ENCODE results near the gene KRT6A.

The KRT6A gene

DNA sequence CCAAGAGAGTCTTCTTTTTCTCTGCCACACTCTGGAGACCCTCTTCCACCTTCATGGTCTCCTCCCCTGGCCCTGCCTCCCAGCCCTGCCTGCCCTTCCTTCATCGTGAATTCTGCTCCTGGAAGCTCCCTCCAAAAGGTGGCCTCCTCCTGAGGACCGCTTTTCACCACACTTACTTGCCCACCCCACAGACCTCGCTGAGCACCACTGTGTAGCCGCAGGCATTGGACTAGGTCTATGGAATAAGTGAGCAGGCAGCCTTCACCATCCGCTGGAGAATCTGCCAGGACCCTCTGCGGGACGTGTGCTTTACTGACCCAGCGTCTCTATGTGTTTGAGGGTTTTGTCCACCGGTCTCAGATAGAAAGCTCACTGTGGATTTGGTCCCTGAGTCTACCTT, 36.8 kb upstream of the KRT6A start:
- TF ChIP-seq GATA3 (IDR thresholded peaks at IDR 0.05; ENCODE audit: low read depth, low read length) (no peak), GATA2 (IDR thresholded peaks at IDR 0.05; ENCODE audit: low read depth, low read length) (no peak)

DNA sequence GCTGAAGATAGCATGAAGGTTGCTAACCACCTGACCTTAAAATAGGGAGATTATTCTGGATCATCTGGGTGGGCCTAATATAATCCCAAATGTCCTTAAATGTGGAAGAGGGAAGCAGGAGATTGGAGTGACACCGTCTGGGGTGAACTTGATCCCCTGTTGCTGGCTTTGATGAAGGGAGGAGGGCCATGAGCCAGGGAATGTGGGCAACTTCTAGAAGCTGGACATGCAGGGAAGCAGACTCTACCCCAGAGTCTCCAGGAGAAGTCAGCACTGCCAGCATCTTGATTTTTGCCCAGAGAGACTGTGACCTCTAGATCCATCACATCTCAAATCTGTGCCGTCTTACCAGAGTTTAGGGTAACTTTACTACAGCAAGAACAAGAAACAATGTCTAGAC, 36.4 kb upstream of the KRT6A start:
- TF ChIP-seq GATA3 (IDR thresholded peaks at IDR 0.05; ENCODE audit: low read depth, low read length) (no peak), GATA2 (IDR thresholded peaks at IDR 0.05; ENCODE audit: low read depth, low read length) (no peak)

DNA sequence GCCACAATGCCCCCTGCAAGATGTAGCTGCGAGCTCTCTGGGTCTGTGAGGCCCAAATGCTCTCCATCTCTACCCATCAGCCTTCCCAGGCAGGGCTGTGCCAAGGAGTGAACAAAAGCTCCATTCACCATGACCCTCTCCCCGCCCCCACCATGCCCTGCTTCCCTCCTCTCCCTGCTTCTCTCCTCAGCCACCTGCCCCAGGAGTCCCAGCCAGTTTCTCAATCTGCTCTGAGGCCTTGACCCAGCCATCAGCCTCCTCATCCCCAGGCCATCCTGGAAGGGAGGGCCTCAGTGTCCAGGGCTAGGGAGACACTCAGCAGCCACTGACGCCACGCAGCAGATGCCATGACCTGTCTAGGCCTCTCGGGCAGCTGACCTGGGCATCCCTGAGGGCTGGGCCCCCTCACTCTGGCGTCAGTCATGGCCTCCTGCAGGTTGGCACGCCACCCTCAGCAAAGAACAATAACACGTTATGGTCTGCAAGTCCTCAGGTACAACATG, 35.6 kb upstream of the KRT6A start:
- TF ChIP-seq GATA2 (IDR thresholded peaks at IDR 0.05; ENCODE audit: low read depth, low read length) (no peak), GATA3 (IDR thresholded peaks at IDR 0.05; ENCODE audit: low read depth, low read length) (no peak)

DNA sequence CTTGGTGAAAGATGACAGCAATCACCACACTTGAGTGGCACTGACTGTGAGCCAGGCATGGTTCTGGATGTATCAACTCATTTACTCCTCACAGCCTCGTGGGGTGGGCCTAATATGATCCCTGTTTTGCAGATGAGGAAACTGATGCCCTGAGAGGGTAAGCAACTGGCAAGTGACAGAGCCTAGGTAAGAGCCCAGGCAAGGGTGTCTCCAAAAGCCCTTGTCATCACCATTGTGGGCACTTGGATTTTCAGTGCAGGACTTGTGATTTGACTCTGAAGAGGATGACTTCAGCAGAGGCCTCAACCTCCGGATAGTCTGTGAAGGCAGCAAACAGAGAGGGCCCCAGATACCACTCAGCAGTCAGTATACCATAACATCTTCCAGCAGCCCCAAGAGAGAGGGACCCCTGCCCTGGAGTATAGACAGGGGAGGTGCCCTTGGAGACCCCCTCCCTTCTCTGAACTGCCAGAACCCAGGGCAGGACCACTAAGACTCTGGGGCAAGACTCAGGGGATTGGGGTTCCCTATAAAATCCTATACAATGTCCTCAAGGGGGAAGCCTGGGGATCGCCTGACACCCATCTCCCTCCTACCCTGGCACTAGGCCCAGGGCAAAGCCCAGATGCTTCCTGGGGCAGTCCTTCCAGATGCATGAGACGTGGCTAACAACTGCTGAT, 34.2 kb upstream of the KRT6A start:
- no peak for TF ChIP-seq GATA2 (IDR thresholded peaks at IDR 0.05; ENCODE audit: low read depth, low read length)
- no peak for TF ChIP-seq GATA3 (IDR thresholded peaks at IDR 0.05; ENCODE audit: low read depth, low read length)

DNA sequence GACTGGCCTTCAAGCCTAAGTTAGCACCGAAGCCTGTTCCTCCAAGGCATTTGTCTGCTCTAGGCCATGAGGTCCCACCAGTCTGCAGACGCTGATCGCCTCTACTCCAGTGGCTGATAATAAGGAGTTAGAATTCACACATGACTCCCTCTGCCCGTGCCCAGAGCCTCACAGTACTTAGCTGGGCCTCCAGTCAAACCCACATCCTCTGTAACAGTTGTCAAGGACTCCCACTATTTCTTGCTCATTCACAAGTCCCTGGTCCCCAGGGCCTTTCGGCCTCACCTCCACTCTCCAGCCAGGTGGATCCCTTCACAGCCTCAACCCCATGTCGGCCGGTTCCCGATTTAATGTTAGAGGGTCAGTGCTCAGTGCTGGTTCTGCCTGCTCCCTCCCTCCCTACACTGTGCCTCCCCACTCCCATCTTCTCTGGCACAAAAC, 33.5 kb upstream of the KRT6A start:
- TF ChIP-seq GATA2 (IDR thresholded peaks at IDR 0.05; ENCODE audit: low read depth, low read length): no peak
- TF ChIP-seq GATA3 (IDR thresholded peaks at IDR 0.05; ENCODE audit: low read depth, low read length): no peak

DNA sequence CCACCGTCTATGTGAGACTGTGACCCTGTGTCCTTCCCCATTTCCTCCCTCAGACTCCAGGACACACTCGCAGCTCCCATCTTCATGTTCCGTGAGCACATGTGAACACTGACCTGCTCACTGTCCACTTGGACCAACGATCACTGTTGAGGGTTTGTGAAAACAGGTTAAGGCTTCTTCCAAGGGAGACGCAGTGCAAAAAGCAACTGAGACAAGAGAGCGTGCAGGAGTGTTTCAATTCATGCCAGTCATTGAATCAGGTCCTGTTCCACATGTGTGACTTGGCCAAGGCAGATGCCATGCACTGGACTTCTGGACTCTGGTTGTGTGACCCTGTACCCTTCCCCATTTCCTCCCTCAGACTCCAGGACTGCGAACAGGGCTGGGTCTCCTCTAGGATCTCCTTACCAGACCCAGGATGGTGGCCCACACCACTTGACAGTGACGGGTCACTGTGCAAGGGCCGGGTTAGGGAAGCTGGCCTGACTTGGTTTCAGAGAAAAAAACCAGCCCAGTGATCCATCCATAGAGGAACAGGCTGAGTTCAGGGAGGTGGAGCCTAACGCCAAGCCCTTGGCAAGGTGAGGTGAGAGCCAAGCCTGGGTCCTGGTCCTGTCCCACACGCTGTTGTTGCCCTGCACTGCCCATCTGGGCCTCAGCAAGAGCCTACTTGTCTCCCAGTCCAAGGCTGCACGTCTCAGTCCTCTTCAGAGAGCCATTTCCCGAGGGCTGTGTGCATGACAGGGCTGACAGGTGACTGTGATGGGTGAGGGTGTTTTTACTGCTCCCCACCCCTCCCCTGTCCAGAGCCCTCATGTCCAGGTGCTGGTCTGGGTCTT, 32.8 kb upstream of the KRT6A start:
- TF ChIP-seq GATA2 (IDR thresholded peaks at IDR 0.05; ENCODE audit: low read depth, low read length) (no peak), GATA3 (IDR thresholded peaks at IDR 0.05; ENCODE audit: low read depth, low read length) (no peak)

DNA sequence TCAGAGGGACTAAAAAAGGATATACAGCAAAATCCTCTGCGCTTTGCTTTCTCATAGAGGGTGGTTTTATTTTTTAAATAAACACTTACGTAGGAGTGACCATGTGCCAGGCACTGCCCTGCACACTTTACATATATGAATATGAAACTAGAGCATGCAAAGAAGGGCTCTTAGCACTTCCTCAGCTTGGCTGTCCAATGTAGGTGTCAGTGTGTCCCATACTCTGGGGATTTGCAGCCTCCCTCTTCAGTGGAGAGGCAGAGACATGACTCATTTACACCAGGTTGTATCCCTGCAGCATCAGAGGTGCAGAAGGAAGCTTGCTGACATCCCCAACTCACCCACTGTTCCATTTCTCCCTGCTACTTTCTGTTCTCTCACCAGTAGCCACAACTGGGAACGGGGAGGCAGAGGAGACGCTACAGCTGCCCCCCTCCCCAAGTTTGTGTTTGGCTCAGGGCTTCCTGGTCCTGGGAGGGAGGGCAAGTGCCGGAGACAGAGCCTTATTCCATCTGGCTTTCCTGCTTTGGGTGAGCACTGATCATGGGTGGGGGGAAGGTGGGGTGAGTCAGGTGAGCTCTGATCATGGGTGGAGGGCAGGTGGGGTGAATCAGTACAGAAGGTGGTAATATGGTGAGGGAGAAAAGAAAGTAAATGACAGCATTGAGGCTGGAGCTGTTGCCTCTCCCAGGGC, 32.0 kb upstream of the KRT6A start:
- no peak for TF ChIP-seq GATA3 (IDR thresholded peaks at IDR 0.05; ENCODE audit: low read depth, low read length)
- TF ChIP-seq GATA2 (IDR thresholded peaks at IDR 0.05; ENCODE audit: low read depth, low read length): no peak

DNA sequence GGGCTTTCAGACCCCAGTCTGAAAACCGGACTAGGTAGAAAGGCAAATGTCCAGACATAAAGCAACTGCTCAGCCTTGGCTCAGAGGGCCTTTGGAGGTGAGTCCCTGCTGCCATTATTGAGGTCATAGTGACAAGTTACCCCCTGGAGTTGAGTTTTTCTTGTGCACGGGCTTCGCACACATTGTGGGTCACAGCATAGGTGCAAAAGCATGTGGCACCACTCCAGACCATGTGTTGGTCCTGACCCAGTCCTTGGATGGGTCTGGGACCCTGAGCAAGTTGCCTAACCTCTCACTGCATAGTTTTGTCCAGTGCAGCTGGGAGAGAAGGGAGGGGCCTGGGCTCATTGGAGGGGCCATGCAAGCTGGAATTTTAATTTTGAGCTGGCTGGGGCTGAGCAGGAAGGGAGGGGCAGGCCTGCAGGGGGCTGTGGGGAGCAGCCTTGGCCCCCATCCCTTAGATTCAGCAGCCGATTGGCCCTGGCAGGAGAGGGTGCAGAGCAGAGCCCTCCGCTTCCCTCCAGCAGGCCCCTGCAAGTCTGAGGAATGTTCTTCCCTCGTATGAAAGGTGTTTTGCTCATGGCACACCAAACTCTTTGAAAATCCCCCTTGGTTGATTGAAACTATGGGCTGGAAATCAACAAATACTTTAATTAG, 31.3 kb upstream of the KRT6A start:
- no peak for TF ChIP-seq GATA2 (IDR thresholded peaks at IDR 0.05; ENCODE audit: low read depth, low read length)
- no peak for TF ChIP-seq GATA3 (IDR thresholded peaks at IDR 0.05; ENCODE audit: low read depth, low read length)

DNA sequence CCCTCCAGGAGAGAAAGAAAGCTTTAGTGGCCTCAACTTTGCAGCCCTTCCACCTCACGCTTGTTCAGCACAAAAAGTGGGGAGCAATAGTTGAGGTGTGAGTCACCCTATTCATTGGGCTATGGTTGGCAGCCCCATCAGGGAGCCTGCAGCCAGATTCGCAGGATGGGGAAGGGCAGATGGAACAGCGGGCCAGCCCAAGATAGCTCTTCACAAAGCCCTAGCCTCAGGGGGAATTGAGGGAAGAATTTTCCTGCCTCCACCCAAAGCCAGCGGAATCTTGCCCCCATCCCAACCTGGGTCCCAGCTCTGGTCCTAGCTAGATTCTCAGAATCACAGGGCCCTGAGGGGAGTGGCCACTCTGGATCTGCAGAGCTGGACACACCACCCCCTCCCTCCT, 30.8 kb upstream of the KRT6A start:
- TF ChIP-seq GATA2 (IDR thresholded peaks at IDR 0.05; ENCODE audit: low read depth, low read length): no peak
- no peak for TF ChIP-seq GATA3 (IDR thresholded peaks at IDR 0.05; ENCODE audit: low read depth, low read length)

DNA sequence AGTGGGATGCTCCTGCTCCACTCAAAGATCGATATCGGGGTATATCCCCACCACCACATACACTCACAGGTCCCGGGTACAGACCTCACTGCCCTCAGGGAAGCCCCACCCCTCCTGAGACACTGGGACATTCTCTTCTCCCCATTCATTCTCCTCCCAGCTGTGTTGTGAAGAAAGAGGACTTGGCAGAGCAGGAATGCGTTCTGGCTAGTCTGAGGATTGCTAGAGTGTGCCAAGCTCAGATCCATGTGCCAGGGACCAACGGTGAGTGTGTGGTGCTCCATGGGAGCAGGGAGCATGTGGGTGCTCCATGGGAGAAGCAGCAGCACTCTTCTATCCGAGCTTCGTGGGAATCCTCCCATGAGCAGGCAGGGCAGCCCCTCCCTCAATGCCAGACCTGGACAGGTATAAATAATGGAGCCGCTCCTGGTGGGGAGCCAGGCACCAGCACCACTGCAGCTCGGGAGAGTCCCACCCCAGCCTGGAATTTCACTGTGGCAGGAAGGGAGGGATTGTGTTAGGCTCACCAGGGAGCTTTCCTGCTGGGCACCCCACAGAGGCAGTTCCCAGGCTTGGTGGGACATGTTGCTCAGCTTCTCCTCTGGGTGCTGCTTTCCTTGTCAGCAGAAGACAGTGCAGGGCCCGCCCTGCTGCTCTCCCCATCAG, 29.4 kb upstream of the KRT6A start:
- TF ChIP-seq GATA2 (IDR thresholded peaks at IDR 0.05; ENCODE audit: low read depth, low read length): no peak
- no peak for TF ChIP-seq GATA3 (IDR thresholded peaks at IDR 0.05; ENCODE audit: low read depth, low read length)

DNA sequence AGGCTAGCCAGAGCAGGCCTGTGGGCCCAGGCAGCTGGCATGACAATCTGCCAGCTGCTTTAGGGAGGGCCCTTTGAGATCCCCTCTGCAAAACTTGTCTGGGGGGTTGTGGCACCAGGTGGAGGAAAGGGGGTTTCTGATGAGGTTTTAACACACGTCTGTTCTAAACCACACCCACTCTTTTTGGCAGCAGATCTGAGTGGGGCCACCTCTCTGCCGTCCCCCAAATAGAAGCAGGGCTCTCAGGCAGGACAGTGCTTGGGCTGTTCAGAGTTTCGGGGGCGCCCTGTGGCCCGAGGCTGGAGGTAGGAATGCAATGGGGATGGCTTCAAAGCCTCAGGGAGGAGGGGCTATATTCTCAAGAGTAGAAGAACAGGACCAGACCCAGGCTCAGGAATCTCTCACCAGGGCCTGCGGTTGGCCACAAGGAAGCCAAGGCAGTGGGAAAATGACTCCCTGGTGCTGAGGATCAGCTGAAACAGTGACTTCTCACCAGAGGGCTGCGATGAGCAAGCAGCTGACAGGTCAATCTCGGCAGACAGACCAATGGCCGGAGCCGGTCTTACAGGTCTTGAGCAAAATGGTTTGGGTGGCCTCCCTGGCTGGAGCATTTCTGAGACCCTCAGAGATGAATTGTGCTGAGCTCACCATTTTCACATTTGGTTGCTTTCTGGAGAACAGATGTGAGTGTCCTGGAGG, 28.7 kb upstream of the KRT6A start:
- no peak for TF ChIP-seq GATA2 (IDR thresholded peaks at IDR 0.05; ENCODE audit: low read depth, low read length)
- TF ChIP-seq GATA3 (IDR thresholded peaks at IDR 0.05; ENCODE audit: low read depth, low read length): no peak

DNA sequence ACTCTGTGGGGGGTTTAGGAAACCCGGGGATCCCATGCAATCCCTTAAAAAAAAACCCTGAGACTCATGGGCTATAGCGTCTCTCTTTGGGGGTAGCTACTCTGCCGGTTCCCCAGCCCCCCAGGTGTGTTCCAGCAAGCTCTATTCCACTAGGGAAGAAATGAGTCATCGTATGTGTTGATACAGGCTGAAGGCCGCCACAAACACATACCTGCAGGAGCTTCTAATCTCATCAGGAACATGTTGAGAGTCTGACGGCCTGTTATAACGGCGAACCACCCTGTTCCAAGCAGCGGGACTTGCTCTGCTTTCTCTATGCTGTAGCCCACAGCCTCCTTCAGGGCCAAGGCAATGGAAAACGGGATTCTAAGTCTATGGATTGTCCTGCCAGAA, 28.1 kb upstream of the KRT6A start:
- TF ChIP-seq GATA3 (IDR thresholded peaks at IDR 0.05; ENCODE audit: low read depth, low read length) (no peak), GATA2 (IDR thresholded peaks at IDR 0.05; ENCODE audit: low read depth, low read length) (no peak)
